NCI-H1092 (cell line): Measurements from ENCODE around the gene TTC38.

ENCODE experiments used
- DNase-seq: peaks from one replicate; lab custom pipeline; 2025; lab: John Stamatoyannopoulos, UW

Gene TTC38

DNA sequence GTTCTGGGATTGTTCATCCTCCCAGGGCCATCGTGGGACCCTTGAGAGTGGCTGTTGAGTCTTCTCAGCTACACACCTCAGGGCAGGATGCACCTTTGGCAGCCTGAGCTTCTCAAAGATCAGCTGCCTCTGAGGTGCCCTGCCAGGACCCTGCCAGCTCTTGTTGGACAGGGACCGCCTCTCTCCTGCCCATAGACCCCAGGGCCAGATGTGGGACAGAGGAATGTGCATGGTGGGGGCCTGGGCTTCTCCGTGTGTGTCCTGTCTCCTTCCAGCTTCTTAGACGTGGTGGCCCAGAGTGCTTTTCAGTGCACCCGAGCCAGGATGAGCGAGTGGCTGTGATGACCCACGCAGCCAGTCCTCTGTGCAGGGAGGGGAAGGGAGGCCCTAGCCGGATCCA is 61.8 kb downstream of the TTC38 start:
- DNase-seq = no peak

DNA sequence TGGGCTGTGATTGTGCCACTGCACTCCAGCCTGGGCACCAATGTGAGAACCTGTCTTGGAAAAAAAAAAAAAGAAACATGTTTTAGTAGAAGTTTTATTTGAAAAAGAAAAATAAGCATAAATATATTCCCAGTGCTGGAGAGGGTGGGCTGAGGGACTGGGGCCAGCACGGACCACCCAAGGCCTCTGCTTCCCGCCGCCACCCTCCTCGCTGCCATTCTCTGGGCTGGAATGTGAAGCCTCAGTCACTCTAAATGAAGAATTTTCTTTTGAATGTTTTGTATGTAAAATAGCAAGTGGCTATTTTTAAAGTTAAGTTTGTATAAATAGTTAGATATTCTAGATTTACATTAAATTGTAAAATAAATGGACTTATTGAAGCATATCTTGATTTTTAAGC is 62.6 kb downstream of the TTC38 start:
- DNase-seq = no peak

DNA sequence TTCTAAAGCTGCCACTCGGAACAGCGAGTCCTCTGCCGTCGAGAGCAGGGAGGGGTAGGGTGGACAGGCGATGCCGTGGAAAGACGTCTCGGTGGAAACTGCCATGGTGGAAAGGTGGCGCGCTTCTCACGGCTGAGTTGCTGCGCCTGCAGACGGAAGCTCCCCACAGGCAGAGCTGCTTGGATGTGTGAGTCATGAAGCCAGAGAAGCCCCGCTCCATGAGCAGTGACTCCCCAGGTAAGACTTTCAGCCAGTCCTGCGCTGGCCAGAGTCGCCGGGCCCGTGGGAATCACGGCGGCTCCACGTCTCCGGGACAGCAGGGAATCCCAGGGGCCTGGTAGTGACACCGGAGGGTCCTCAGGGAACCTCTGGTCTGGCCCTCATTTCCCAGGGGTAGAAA is 63.7 kb downstream of the TTC38 start:
- DNase-seq = no peak

DNA sequence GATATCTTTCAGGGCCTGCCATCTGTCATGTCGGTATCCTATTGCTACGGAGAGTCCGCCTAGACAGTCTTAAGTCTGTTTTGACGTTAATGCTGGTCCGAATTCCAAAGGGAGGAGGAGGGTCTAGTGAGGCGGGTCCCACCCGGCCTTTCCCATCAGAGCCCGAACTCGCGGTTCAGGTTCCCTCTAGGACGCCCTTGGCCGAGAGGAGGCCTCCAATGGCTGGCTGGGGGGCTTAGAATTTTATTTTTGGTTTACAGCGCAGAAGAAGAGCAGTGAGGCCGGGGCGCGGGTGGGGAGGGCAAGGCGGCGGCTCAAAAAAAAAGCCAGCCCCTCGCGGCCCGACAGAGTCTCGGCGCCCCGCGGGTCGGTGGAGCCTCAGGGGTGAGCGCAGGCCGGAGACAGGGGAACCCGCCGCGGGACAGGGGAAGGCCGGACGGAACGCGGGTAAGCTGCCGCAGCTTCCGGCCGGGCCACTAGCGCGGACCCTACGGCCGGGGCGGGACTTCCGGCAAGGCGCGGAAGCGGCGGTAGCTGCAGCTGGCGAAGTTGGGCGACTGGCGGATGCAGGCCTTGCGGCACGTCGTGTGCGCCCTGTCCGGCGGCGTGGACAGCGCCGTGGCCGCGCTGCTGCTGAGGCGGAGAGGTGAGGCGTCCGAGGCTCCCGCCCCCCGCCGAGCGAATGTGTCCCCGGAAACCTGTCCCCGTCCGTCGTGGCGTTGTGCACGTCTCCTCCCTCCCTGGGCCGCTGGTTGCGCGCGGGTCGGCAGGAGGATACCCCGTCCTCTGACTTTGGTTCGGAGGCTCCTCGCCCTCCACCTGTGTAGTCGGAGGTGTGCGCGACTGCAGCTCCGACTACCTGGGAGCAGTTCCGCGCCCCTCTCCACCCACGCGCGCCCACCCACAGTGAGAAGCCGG is 67.7 kb downstream of the TTC38 start, which contains the start of gene TRMU:
Gene TRMU (plus strand): TSS at position 514 of the 918 bp plus-strand sequence. CDS start 51 bp downstream, at position 565.
- DNase-seq = peak; percentile 19

DNA sequence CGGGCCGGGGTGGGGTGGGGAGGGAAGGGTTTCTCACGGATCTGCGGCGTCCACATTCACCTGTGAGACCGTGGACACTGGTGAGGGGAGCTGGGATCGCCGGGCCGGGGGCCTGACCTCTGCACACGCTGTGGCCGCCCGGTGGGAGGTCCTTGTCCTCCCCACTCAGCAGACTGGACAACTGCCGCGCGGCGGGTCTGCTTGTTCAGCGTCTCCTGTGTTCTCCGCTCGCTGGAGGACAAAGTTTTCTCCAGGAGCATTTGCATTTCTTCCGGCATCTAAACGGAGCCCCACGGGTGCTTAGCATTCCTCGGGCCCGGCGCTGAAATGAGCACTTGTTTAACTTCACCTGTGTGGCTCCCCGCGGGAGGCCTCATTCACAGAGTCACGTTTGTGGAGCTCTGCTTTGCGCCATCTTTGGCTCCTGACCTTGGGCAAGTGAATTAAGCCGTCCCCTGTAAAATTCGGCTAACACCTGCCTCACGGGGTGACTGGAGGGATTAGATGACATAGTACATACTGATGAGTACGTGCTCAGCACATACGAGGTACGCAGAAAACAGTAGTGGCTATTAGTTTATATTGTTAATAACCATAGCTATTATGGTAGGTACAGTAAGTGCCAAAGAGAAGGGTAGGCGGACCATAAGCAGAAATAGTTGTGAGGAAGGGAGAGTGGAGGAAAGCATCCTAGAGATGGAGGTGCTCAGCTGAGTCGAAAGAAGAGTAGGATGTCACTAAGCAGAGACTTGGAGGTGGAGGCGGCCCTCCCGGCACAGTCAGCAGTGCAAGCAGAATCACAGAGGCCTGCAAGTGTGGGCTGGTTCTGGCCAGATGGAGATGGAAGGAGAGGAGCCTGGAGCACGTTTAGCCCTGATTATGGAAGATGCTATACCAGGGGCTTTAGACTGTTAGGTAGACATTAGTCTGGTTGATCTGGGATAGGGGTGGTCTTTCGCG is 68.6 kb downstream of the TTC38 start:
- DNase-seq = no peak

DNA sequence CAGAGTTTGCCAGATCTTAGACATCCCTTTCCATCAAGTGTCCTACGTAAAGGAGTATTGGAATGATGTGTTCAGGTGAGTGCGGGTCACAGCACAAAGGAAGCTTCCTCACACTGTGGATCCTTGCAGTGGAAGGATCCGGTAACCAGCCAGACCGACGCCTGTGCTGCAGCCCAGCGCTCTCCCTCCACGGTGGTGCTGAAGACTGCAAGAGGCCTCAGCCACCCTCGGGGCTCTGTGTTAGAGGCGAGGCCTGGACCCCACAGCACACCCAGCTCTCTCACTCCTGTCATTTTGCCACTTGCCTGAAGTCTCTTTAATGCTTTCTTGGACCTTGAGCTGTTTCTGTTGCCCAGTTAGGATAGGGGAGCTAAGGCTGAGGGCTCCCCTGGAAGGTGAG is 70.1 kb downstream of the TTC38 start:
- no peak for DNase-seq

DNA sequence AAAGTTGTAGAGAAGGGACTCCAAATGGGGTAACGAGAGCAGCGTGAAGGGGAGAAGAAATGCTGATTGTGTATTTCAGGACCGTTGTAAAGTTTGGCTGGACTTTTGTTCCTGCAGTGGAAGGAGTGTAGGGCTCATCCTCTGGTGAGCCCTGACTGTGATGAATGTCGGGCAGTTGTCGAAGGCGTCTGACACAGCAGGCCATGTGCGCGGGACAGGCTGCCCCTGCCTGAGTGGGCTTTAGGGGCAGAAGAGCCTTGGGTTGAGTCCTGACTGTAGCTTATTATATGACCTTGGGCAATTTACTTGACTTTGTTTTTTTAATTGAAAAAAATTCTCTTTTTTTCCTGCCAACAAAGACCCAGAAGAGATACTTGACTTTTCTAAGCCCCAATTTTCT is 70.8 kb downstream of the TTC38 start:
- no peak for DNase-seq

DNA sequence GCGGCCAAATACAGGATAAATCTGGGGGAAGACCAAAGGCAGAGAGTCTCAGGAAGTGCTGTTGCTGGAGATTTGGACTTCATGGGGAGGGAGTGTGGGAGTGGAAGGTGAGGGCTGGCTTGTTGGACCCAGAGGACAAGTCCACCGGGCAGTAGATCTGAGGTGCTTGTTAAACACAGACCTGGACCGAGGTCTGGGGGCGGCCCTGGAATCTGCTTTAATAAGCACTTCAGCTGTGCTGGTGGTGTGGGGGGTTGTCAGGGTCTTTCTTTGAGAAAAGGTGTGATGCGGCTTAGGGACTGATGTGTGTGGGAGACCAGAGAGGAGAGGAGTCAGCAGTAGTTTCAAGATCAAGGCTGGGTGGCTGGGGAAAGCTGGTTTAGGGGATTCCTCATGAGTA is 72.1 kb downstream of the TTC38 start:
- DNase-seq = no peak

DNA sequence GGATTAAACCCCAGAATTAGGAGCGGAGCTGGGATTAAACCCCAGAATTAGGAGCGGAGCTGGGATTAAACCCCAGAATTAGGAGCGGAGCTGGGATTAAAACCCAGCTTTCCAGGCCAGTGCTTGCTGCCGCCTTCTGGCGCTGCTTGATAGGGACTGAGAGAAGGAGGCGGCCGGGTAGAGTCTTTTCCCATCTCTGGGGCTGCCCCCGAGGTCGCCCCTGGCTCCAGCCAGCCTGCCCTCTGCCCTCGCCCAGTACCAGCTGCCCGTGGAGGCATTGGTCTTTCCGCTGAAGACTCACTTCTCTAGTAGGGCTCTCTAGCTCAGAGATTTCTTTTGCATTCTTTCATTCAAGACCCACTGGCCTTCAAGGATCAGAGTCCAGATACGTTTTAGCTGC is 72.9 kb downstream of the TTC38 start:
- no peak for DNase-seq
